HUES6 (cell line): ENCODE data around the gene IRF2BPL.

Experiments
- H3K27ac ChIP-seq: 2 replicates; pipeline ENCODE4 v1.7.0; 2013; ENCODE audit warnings: low read depth, mild to moderate bottlenecking, low read length, inconsistent platforms
- H3K27me3 ChIP-seq: 2 replicates; pipeline ENCODE4 v1.6.1; 2013; ENCODE audit warnings: low read length; ENCODE audit not compliant: control insufficient read depth, insufficient read depth
- H3K36me3 ChIP-seq: 2 replicates; pipeline ENCODE4 v1.6.1; 2013; ENCODE audit warnings: low read length; ENCODE audit not compliant: control insufficient read depth, insufficient read depth
- H3K4me1 ChIP-seq: 2 replicates; pipeline ENCODE4 v1.6.1; 2013; ENCODE audit warnings: low read length; ENCODE audit not compliant: control insufficient read depth, insufficient read depth
- H3K4me3 ChIP-seq: 2 replicates; pipeline ENCODE4 v1.5.1; 2013; ENCODE audit warnings: low read depth, low read length
- H3K9ac ChIP-seq: one replicate; pipeline ENCODE4 v1.6.1; 2013; ENCODE audit warnings: mild to moderate bottlenecking, low read length
- H3K9me3 ChIP-seq: 2 replicates; pipeline ENCODE4 v1.6.1; 2013; ENCODE audit warnings: low read depth, low read length; ENCODE audit not compliant: control insufficient read depth, insufficient read depth

IRF2BPL gene

GRCh38 chr14:77028384-77029231 is at the start of gene IRF2BPL:
TSS of gene IRF2BPL (minus strand) at chr14:77028708. CDS start at chr14:77027792, 916 bp downstream.
- H3K4me3 ChIP-seq: peak within 1 kb of the TSS; percentile 84
- H3K4me1 ChIP-seq: peaks cover 43% of the 10 kb centered on the region

GRCh38 chr14:77077040-77077439 is 48.5 kb upstream of the IRF2BPL start:
- no peaks in the 10 kb centered on the region for H3K27me3 ChIP-seq
- no peak overlapping the region for H3K4me3 ChIP-seq
- H3K4me1 ChIP-seq: peaks cover 21% of the 10 kb centered on the region
- peaks cover 11% of the 10 kb centered on the region; the same call in 1 of the 2 replicates for H3K9me3 ChIP-seq
- no peak overlapping the region for H3K27ac ChIP-seq
- H3K36me3 ChIP-seq: no peaks in the 10 kb centered on the region
- no peak overlapping the region for H3K9ac ChIP-seq

More at GRCh38 chr14:77028384-77029231, at the start of gene IRF2BPL:
- peak within 1 kb of the TSS; percentile 89 for H3K27ac ChIP-seq
- H3K36me3 ChIP-seq: peaks cover 11% of the 10 kb centered on the region
- H3K9me3 ChIP-seq: no peaks in the 10 kb centered on the region
- peaks cover 6% of the 10 kb centered on the region for H3K27me3 ChIP-seq
- peak within 1 kb of the TSS; percentile 93 for H3K9ac ChIP-seq

GRCh38 chr14:77076113-77076631 is 47.7 kb upstream of the IRF2BPL start:
- H3K27me3 ChIP-seq: no peaks in the 10 kb centered on the region
- H3K36me3 ChIP-seq: no peaks in the 10 kb centered on the region
- H3K4me3 ChIP-seq: peak overlapping the region; percentile 31
- peaks cover 11% of the 10 kb centered on the region; the same call in 1 of the 2 replicates for H3K9me3 ChIP-seq
- peak overlapping the region; percentile 31; the same call in 1 of the 2 replicates for H3K27ac ChIP-seq
- peaks cover 27% of the 10 kb centered on the region for H3K4me1 ChIP-seq
- no peak overlapping the region for H3K9ac ChIP-seq

GRCh38 chr14:77074969-77075368 is 46.5 kb upstream of the IRF2BPL start:
- no peak overlapping the region for H3K27ac ChIP-seq
- no peaks in the 10 kb centered on the region for H3K36me3 ChIP-seq
- peaks cover 8% of the 10 kb centered on the region; the same call in 1 of the 2 replicates for H3K9me3 ChIP-seq

GRCh38 chr14:77071938-77072388 is 43.5 kb upstream of the IRF2BPL start:
- Histone ChIP-seq H3K9ac (no peak overlapping the region), H3K27me3 (no peaks in the 10 kb centered on the region), H3K27ac (no peak overlapping the region)

More at GRCh38 chr14:77074969-77075368, 46.5 kb upstream of the IRF2BPL start:
- H3K4me3 ChIP-seq: no peak overlapping the region
- H3K4me1 ChIP-seq: peaks cover 31% of the 10 kb centered on the region
- no peak overlapping the region for H3K9ac ChIP-seq
- H3K27me3 ChIP-seq: no peaks in the 10 kb centered on the region

GRCh38 chr14:77069551-77069950 is 41.0 kb upstream of the IRF2BPL start:
- H3K36me3 ChIP-seq: no peaks in the 10 kb centered on the region
- H3K27me3 ChIP-seq: no peaks in the 10 kb centered on the region
- H3K27ac ChIP-seq: no peak overlapping the region
- peaks cover 3% of the 10 kb centered on the region; the same call in 1 of the 2 replicates for H3K9me3 ChIP-seq
- peaks cover 17% of the 10 kb centered on the region for H3K4me1 ChIP-seq
- no peak overlapping the region for H3K9ac ChIP-seq
- no peak overlapping the region for H3K4me3 ChIP-seq

More at GRCh38 chr14:77071938-77072388, 43.5 kb upstream of the IRF2BPL start:
- H3K4me3 ChIP-seq: no peak overlapping the region
- H3K4me1 ChIP-seq: peaks cover 31% of the 10 kb centered on the region
- H3K36me3 ChIP-seq: no peaks in the 10 kb centered on the region
- peaks cover 3% of the 10 kb centered on the region; the same call in 1 of the 2 replicates for H3K9me3 ChIP-seq

GRCh38 chr14:77068517-77069200 is 40.2 kb upstream of the IRF2BPL start:
- H3K4me1 ChIP-seq: peaks cover 17% of the 10 kb centered on the region
- H3K36me3 ChIP-seq: no peaks in the 10 kb centered on the region
- no peak overlapping the region for H3K27ac ChIP-seq
- no peak overlapping the region for H3K4me3 ChIP-seq
- no peaks in the 10 kb centered on the region for H3K27me3 ChIP-seq
- H3K9me3 ChIP-seq: no peaks in the 10 kb centered on the region
- H3K9ac ChIP-seq: no peak overlapping the region

- H3K4me3 ChIP-seq: no peak overlapping the region
- H3K27ac ChIP-seq: no peak overlapping the region
- peaks cover 17% of the 10 kb centered on the region for H3K4me1 ChIP-seq
These were observed 39.4 kb upstream of the IRF2BPL start for GRCh38 chr14:77067632-77068516.

GRCh38 chr14:77066578-77067172 is 38.2 kb upstream of the IRF2BPL start:
- Histone ChIP-seq H3K4me1 (peaks cover 13% of the 10 kb centered on the region; the same call in 1 of the 2 replicates), H3K9me3 (no peaks in the 10 kb centered on the region), H3K9ac (no peak overlapping the region), H3K27ac (no peak overlapping the region), H3K27me3 (no peaks in the 10 kb centered on the region), H3K4me3 (no peak overlapping the region), H3K36me3 (no peaks in the 10 kb centered on the region)

More at GRCh38 chr14:77067632-77068516, 39.4 kb upstream of the IRF2BPL start:
- Histone ChIP-seq H3K9ac (no peak overlapping the region), H3K36me3 (no peaks in the 10 kb centered on the region), H3K9me3 (no peaks in the 10 kb centered on the region), H3K27me3 (no peaks in the 10 kb centered on the region)
